Right lobe of liver (tissue), 4 donors: ENCODE results near the gene LRP6.

Experiments
- POLR2A ChIP-seq: fragments of 450-650 bp; IDR thresholded peaks from one replicate; pipeline ENCODE4 v1.6.1; 2017; ENCODE audit warnings: antibody characterized with exemption, mild to moderate bottlenecking
- TF ChIP-seq, protein P1 (sequence below), 4 donors: fragments of 200-600 bp in 3 of 4; fragments of 450-650 bp in 1 of 4; IDR thresholded peaks; one replicate each; pipeline versions ENCODE4 v1.5.1 to v1.8.0; 2016 to 2022; ENCODE audit warnings: antibody characterized with exemption in 4 of 4, mild to moderate bottlenecking in 2 of 4
- donor health status: DM: no; HTN: no; CAD: no.
- donor health status: DM: no; HTN: no; CAD: no.
- donor health status: DM: no; HTN: yes; CAD: no.

DNA sequence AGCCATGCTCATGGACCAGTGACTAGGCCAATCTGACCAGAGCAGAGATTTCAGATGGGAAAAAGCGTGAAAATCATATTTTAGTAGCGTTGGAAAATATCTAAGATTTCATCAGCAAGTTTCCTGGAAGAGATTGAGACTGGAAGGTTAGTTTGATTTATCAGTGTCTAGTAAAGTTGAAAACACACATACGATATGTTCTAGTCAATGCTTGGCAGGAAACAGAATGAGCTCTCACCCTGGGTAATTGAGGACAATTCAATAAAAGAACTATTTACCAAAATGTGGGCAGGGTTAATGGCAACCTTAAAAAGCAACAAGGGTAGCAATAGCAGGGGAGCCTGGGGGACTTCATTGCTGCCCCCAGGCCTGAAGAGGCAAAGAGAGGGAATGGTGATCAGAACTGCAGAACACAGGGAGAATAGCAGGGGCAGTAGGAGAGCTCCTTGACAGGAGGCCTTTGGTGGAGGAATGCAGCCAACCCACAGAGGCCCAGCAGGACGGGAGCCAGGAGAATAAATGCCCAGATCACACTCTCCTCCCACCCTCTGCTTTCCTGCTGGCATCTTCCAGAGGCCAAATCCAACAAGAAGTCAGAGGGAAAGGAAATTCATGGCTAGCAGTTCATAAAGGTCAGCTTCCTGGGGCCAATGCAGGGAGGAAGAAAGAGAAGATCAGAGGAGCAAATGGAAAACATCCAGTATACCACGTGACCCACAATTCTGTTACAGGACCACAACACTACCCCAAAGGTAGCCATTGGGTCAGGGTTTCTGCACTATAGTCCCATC is 27.6 kb upstream of the LRP6 start:
- TF ChIP-seq, protein P1, sequence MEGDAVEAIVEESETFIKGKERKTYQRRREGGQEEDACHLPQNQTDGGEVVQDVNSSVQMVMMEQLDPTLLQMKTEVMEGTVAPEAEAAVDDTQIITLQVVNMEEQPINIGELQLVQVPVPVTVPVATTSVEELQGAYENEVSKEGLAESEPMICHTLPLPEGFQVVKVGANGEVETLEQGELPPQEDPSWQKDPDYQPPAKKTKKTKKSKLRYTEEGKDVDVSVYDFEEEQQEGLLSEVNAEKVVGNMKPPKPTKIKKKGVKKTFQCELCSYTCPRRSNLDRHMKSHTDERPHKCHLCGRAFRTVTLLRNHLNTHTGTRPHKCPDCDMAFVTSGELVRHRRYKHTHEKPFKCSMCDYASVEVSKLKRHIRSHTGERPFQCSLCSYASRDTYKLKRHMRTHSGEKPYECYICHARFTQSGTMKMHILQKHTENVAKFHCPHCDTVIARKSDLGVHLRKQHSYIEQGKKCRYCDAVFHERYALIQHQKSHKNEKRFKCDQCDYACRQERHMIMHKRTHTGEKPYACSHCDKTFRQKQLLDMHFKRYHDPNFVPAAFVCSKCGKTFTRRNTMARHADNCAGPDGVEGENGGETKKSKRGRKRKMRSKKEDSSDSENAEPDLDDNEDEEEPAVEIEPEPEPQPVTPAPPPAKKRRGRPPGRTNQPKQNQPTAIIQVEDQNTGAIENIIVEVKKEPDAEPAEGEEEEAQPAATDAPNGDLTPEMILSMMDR (IDR thresholded peaks at IDR 0.05): no peak
- TF ChIP-seq POLR2A: peak; percentile 36
